BE2C (cell line): ENCODE measurements around the gene CHTF8.
A peak's percentile ranks its signal among the peaks of the same experiment; 100 is the strongest.

ENCODE experiments used
- DNase-seq: peaks from one replicate; pipeline ENCODE4 v3.0.0-alpha.2; 2020
- H3K27me3 ChIP-seq: fragments of 250-450 bp; sonication (Bioruptor Pico); 2 replicates; pipeline ENCODE4 v1.5.1; 2020; ENCODE audit warnings: mild to moderate bottlenecking
- H3K36me3 ChIP-seq: fragments of 250-450 bp; sonication (Bioruptor Pico); 2 replicates; pipeline ENCODE4 v1.5.1; 2020; ENCODE audit warnings: mild to moderate bottlenecking
- H3K4me1 ChIP-seq: fragments of 250-450 bp; sonication (Bioruptor Pico); 2 replicates; pipeline ENCODE4 v1.5.1; 2020
- H3K4me3 ChIP-seq: 2 replicates; pipeline ENCODE4 v1.5.1; 2011; ENCODE audit warnings: low read depth, low read length
- H3K9me3 ChIP-seq: fragments of 250-450 bp; sonication (Bioruptor Pico); 2 replicates; pipeline ENCODE4 v1.5.1; 2020
- TF ChIP-seq, protein P1 (sequence below): IDR thresholded peaks from 2 replicates; pipeline ENCODE4 v1.5.1; 2012; ENCODE audit warnings: mild to moderate bottlenecking, low read depth, low read length

CHTF8 gene

DNA sequence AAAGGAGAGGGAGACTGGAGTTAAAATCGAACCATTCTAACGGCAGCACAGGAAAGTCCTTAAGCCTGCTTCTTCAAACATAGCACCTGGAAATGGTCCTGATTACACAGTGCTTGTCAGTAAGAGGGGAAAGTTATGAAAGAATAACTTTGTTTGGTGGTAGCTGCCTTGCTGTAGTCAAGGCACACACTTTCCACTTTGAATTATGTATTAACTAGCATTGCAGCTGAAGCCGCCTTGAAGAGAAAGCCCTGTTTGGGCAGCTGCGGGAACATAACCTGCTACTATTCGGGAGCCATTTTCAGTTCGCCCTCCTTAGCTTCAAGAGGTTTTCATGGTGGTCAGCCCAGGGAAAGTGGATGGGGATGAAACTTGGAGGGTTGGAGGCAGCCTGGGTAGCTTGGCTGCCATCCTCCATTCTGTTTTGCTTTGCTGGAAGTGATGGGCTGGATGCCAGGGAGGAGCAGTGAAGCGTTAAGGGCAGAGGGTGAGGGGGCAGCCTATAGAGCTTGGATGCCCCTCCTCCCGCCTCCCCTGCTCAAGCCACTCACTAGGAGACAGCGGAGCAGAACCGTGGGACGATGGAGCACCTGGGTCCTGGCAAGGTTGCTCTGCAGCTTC is 32.2 kb downstream of the CHTF8 start:
- H3K27me3 ChIP-seq = peaks cover 1% of the 10 kb centered on the region
- no peaks in the 10 kb centered on the region for H3K36me3 ChIP-seq
- TF ChIP-seq, protein P1, sequence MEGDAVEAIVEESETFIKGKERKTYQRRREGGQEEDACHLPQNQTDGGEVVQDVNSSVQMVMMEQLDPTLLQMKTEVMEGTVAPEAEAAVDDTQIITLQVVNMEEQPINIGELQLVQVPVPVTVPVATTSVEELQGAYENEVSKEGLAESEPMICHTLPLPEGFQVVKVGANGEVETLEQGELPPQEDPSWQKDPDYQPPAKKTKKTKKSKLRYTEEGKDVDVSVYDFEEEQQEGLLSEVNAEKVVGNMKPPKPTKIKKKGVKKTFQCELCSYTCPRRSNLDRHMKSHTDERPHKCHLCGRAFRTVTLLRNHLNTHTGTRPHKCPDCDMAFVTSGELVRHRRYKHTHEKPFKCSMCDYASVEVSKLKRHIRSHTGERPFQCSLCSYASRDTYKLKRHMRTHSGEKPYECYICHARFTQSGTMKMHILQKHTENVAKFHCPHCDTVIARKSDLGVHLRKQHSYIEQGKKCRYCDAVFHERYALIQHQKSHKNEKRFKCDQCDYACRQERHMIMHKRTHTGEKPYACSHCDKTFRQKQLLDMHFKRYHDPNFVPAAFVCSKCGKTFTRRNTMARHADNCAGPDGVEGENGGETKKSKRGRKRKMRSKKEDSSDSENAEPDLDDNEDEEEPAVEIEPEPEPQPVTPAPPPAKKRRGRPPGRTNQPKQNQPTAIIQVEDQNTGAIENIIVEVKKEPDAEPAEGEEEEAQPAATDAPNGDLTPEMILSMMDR = no peak
- peak overlapping the region; percentile 34 for H3K4me3 ChIP-seq
- peak; percentile 68 for DNase-seq
- H3K9me3 ChIP-seq = no peaks in the 10 kb centered on the region
- H3K4me1 ChIP-seq = peaks cover 25% of the 10 kb centered on the region

DNA sequence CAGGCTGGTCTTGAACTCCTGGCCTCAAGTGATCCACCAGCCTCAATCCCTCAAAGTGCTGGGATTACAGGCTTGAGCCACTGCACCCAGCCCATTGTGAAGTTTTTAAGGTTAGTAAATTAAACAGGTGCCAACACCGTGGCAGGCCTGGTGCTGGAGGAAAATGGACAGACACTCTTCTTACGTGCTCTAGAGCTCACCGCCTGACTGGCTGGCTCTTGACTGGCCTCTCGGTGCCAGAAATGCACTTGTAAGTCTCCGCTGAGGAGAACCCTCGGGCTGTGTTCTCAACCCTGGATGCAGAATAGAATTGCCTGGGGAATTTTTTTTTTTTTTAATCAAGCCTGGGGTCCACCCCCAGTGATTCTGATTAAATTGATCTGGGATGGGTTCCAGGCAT is 37.2 kb downstream of the CHTF8 start:
- TF ChIP-seq, protein P1 = no peak
- no peak overlapping the region for H3K4me3 ChIP-seq
- DNase-seq = no peak
- peaks cover 4% of the 10 kb centered on the region for H3K4me1 ChIP-seq
- no peaks in the 10 kb centered on the region for H3K36me3 ChIP-seq
- no peaks in the 10 kb centered on the region for H3K9me3 ChIP-seq
- no peaks in the 10 kb centered on the region for H3K27me3 ChIP-seq

DNA sequence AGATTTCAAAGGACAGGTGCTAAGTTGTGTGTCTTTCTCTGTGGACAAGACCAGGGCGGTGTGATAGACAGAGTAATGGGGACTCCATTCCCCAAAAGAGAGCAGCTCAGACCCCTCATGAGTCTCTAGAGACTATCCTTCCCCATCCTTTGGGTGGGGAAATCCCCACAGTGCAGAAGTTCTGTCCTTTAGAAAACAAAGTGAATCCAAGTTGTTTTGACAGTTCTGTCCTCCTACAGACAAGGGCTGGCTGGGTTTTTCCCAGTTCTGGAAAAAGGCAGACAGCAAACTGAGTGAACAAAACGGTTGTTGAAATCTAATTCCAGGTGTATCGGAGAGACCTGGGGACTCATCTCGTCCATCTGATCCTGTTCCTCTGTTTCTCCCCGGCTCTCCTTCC is 37.9 kb downstream of the CHTF8 start:
- H3K4me3 ChIP-seq = no peak overlapping the region
- H3K9me3 ChIP-seq = no peaks in the 10 kb centered on the region
- no peaks in the 10 kb centered on the region for H3K36me3 ChIP-seq
- no peaks in the 10 kb centered on the region for H3K27me3 ChIP-seq
- peaks cover 4% of the 10 kb centered on the region for H3K4me1 ChIP-seq
- TF ChIP-seq, protein P1 = no peak
- DNase-seq = no peak

DNA sequence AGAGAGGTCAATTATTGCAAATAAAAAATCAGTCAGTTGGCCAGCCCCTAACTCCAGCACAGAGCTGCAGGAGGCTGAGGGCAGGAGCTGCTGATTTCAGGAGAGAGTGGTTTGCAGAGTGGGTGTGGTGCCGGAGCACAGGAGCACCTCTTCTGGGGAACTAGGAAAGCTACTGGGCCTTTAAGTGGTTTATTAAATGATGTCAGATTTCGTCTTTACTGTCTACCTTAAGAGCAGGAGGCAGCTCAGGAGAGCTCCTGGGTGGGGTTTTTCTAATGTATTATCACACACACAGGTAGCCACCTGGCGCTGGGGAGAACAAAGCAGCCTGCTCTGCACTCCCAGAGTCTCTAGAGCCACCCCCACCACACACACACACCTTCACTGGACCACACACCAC is 38.4 kb downstream of the CHTF8 start:
- no peaks in the 10 kb centered on the region for H3K36me3 ChIP-seq
- H3K4me1 ChIP-seq = peaks cover 6% of the 10 kb centered on the region
- H3K4me3 ChIP-seq = no peak overlapping the region
- no peaks in the 10 kb centered on the region for H3K27me3 ChIP-seq
- TF ChIP-seq, protein P1 = no peak
- no peaks in the 10 kb centered on the region for H3K9me3 ChIP-seq
- no peak for DNase-seq

DNA sequence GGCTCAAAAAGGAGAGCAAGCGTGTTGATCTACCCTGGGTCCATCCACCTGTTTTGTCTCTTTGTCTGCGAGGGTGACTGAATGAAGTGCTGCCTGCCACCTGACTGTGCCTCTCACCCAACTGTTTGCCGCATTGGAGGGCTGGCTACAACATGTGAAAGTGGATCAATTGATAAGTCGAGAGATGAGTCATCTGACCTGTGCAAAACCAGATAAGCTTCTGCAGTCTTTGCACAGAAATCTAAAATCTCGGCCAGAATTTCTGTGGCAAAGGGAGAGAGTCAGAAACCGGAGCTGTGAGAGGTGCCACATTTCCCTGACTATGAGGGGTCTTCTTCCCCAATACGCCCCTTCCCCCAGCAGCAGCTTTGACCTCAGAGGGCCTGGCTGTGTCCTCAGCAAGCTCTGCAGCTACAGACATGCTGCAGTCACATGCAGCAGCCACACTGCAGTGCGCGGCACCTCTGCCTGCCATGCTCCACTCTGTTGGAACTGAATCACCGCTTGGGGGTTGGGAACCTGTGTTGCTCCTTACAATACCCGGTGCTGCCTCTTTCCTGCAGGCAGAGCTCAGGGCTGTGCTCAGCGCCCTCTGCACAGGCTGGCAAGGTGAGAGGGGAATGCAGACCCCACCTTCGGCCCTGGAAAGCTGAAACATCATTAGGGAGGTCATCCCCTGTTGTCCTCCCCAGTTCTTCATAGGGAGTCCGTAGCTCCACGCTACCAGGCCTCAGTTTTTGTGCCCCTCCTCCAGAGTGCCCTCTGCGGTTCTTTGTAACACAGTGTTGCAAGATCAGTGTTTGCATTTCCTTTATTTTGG is 43.1 kb downstream of the CHTF8 start:
- no peaks in the 10 kb centered on the region for H3K27me3 ChIP-seq
- TF ChIP-seq, protein P1 = no peak
- peak; percentile 70 for DNase-seq
- H3K9me3 ChIP-seq = no peaks in the 10 kb centered on the region
- H3K4me3 ChIP-seq = peak overlapping the region; percentile 41
- peaks cover 10% of the 10 kb centered on the region for H3K4me1 ChIP-seq
- no peaks in the 10 kb centered on the region for H3K36me3 ChIP-seq

DNA sequence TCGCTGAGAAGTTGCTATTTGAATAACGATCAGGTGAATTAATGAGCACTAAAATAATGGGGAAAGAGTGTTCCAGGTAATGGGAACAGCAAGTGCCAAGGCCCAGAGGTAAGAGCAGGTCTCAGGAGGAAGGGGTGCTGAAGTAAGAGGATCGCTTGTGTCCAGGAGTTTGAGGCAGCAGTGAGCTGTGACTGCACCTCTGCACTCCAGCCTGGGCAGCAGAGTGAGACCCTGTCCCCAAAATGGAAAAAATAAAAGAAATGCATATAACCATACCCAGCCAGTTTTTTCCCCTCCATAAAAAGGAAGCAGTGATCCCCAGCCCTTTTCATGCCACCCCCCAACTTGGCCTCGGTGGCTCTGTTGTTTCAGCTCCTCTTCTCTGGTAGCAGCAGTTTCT is 43.7 kb downstream of the CHTF8 start:
- DNase-seq = no peak
- TF ChIP-seq, protein P1 = no peak
- Histone ChIP-seq H3K36me3 (no peaks in the 10 kb centered on the region), H3K4me3 (peak overlapping the region; percentile 41; the same call in 1 of the 2 replicates), H3K27me3 (no peaks in the 10 kb centered on the region), H3K4me1 (peaks cover 10% of the 10 kb centered on the region), H3K9me3 (no peaks in the 10 kb centered on the region)
